Measurements from ENCODE around the gene DNAH5.

DNA sequence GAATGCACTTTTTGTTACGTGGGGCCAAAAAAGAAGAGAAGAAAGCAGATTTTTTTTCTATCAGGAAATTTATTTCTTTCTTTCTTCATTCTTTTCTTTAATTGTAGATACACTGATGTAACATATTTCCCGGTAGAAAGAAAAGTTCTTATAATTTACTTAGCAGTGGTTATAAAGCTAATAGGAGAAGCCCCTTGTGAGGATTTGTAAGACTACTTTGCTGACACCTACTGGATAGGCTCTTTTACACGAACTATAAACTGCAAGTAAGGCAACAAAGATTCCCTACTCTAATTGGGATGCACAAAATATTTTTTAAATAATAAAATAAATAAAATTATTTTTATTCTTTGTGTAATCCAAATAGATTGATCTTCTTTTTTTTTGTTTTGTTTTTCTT lies 284.4 kb downstream of the DNAH5 start:
- TF ChIP-seq CTCF (IDR thresholded peaks at IDR 0.05) (no peak), POLR2A (IDR thresholded peaks at IDR 0.05) (no peak)
